G401.6 (cell line): ENCODE results near the gene TAS2R42.

ENCODE experiments used
- FAIRE-seq: peaks from 2 replicates; lab custom pipeline; 2012; peaks lifted over from hg19 to GRCh38; lab: Jason Lieb, UNC

TAS2R42 gene

GRCh38 chr12:11144297-11144696 lies 42.4 kb downstream of the TAS2R42 start:
- no peak for FAIRE-seq

- FAIRE-seq: no peak
These were observed 43.4 kb downstream of the TAS2R42 start for GRCh38 chr12:11143352-11143751.

- no peak for FAIRE-seq
These were observed 50.7 kb downstream of the TAS2R42 start for GRCh38 chr12:11136075-11136474.
